Activated CD4-positive, alpha-beta T cell treated with anti-CD3 and anti-CD28 coated beads, Interleukin-2, amount 50 U/mL, for 24 hours (primary cell): ENCODE data around the gene METTL4.

Experiments
- DNase-seq, 2 donors: peaks; one replicate each; pipeline ENCODE4 v3.0.0-alpha.2; 2020; ENCODE audit warnings: low read depth in 1 of 2, low spot score in 1 of 2

The METTL4 gene

GRCh38 chr18:2571200-2572170, at the start of gene METTL4, which contains the start of gene NDC80:
Gene METTL4 (minus strand): TSS chr18:2571505. CDS start chr18:2567216, 4,289 bp downstream.
Gene NDC80 (plus strand): TSS chr18:2571557. CDS start chr18:2572986, 1,429 bp downstream.
- peak; percentile 73 to 74 for DNase-seq

DNA sequence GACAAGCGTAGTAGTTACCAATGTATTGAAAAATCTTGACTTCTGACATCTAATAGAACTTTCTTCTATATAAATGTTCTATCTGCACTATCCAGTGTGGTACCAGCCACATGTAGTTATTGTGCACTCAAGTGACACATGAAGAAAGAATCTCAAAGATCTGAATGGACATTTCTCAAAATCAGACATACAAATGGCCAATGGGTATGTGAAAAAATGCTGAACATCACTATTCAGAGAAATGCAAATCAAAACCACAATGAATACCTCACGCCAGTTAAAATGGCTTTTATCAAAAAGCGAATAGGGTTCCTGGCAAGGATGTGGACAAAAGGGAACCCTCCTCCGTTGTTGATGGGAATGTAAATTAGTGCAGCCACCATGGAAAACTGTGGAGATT, 46.7 kb upstream of the METTL4 start:
- DNase-seq = no peak

- DNase-seq = no peak
Measured at GRCh38 chr18:2617401-2617998, 46.2 kb upstream of the METTL4 start.

- DNase-seq = no peak
Measured at GRCh38 chr18:2612996-2613395, 41.7 kb upstream of the METTL4 start.

DNA sequence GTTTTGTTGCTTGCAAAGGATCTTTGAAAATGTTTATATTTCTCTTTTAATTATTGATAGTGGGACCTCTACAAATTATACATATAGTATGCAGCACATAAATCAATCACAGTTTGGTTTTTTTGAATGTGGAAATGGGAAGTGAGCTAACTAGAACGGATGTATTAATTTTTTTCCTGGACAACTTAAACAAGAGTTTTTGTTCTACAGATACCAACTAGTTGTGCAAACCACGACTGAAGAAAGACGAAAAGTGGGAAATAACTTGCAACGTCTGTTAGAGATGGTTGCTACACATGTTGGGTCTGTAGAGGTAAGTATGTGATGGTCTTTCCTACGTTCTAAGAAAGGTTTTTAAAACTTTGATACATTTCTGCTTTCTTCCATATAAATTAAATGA, 39.2 kb upstream of the METTL4 start:
- DNase-seq = no peak

DNA sequence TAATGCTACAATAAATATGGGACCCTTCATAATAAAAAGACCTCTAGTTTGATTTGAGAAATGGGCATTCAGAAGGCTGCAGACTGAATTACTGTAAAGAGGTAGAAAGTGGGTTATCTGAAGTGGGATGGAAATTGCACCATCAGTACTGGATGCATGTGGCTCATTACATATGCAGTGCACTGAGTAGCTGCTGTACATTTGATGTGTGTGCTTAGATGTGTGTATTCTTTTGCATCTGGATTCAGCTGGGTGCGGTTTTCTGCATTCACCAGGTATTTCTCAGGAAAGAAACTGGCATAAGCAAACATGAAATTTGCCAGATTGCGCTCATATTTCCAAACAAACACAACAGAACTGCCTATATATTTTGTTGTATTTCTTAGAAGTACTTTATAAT, 38.3 kb upstream of the METTL4 start:
- DNase-seq = no peak

DNA sequence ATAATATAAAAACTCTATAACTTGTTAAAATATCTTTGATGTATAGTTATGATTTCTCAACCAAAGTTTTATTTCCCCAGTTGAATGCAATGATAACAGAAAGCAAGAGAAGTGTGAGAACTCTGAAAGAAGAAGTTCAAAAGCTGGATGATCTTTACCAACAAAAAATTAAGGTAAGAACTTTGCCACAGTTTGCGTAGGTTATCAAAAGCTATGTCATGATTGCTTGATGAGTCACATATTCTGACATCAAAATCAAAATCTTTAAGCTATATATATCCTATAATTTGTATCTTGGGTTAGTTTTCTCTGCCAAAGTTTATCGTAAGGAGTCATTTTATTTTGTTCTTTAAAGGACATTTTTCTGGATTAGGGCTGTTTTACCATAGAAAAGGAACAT, 35.0 kb upstream of the METTL4 start:
- no peak for DNase-seq

DNA sequence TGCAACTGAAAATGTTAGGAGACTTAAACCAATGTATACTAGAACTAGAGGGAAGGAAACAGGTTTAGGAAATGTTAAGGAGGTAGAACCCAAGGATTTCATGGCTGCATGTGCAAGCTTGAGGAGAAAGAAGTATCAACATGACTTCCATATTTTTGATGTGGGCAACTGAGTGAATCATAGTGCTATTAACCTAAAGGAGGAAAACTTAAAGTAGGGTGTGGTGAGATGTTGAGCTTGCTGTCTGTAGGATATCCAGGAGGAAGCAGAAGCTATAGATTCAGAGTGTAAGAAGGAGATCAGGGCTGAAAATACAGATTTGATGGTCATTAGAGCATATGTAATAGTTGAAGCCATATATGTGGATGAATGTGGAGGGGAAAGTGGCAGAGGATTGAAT, 31.5 kb upstream of the METTL4 start:
- no peak for DNase-seq

- DNase-seq = no peak
Measured at GRCh38 chr18:2597639-2598038, 26.3 kb upstream of the METTL4 start.

- DNase-seq = no peak
Measured at GRCh38 chr18:2590303-2590702, 19.0 kb upstream of the METTL4 start.

DNA sequence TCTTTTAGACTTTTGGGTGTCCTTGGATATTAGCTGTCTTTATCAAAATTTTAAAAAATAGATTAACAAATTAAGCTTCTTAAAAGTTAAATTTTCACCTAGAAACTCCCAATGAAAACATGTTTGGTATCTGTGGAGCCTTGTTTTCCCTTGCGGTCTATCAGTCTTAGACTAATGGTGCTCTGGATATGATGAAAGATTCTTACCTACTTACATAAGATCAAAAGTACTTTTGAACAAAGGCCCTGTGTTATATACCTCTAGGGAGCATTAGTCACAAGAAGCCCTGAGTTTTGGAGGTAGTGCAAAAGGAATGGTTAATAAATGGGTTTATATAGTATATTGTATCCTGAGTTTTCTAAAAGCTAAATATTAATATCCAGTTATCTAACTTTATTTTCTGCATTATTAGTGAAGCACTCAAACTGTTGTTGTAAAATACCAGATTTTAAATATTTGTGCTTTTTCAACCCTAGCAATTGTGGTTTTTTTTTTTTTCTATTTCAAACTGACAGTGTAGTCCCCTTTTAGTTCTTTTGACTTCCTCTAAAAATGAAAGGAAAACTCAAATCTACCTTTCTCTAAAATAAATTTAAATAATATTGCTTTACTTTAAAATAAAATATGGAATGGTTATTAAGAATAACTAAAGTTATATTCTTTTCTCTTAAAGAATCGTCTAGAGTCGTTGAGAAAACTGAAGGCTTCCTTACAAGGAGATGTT, 18.2 kb upstream of the METTL4 start:
- no peak for DNase-seq

DNA sequence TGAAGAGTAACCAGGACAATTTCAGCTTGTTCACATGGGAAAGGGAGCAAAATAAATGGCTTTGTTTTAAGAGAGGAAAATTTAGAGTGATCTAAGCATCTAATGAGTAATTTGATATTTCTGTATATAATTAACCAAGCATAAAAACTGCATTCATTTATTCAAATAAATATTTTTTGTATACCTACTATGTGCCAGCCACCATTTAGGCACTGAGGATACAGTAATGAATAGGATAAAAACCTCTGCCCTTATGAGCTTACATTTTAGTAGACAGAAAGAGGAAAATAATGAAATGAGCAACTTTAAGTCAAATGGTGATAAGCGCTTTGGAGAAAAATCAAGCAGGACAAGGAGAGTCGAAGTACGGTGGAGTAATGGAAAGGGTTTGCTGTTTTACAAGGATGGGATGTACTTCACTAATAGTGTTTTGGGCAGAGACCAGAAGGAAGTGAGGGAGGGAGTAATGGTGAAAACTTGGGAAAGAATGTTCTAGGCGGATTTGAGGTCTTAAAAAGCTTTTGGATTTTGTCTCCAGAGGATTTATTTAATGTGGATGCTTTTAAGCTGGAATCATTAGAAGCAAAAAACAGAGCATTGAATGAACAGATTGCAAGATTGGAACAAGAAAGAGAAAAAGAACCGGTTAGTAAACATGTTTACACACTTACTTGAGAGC, 17.5 kb upstream of the METTL4 start:
- no peak for DNase-seq

- no peak for DNase-seq
Measured at GRCh38 chr18:2587788-2588187, 16.5 kb upstream of the METTL4 start.

- no peak for DNase-seq
Measured at GRCh38 chr18:2573408-2573807, 2.1 kb upstream of the METTL4 start.

GRCh38 chr18:2572892-2573291, 1.6 kb upstream of the METTL4 start:
- no peak for DNase-seq

GRCh38 chr18:2572171-2572569, 865 bp upstream of the METTL4 start:
- no peak for DNase-seq

GRCh38 chr18:2570772-2571199, 519 bp downstream of the METTL4 start:
- DNase-seq = peak in 1 of 2 donors; percentile 44

- no peak for DNase-seq
Measured at GRCh38 chr18:2569338-2570207, 1.7 kb downstream of the METTL4 start.

DNA sequence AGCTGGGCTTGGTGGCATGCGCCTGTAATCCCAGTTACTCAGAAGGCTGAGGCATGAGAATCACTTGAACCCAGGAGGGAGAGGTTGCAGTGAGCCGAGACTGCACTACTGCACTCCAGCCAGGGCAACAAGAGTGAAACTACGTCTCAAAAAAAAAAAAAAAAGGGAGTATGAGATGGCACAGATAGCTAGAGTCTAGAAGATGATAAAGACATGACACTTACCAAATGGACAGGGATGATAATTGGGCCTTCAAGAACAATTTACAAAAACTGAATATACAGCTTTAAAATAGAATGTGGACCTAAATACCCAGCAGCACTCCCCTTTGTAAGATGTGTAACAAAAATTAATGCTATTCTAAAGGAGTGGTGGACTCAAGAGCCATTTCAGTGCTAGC, 2.7 kb downstream of the METTL4 start:
- no peak for DNase-seq

DNA sequence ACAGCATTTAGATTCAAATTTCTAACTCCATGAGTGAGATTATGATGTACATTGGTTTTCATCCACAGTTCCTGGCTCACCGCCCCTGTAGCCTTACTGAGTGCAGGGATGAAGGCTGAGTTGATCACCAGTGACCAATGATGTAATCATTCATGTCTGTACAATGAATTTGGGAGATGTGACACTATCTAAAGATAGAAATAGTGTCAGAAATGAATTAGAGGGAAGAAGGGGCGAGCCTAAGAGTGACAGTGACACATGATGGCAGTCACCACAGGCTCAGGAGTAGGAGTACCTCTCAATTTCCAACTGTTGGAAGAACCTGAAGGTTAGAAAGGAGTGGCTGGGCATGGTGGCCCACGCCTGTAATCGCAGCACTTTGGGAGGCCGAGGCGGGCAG, 3.2 kb downstream of the METTL4 start:
- no peak for DNase-seq
